ENCODE measurements around the gene IQSEC1.

IQSEC1 gene

GRCh38 chr3:13080591-13080990 lies 7.4 kb upstream of the IQSEC1 start:
- in situ Hi-C loops (cut with MboI; ENCODE audit: low sequenced_read_pairs, unreplicated experiment): no loop called here
- no peak for TF ChIP-seq CTCF (IDR thresholded peaks at IDR 0.05; ENCODE audit: borderline replicate concordance, control extremely low read depth, extremely low read depth, insufficient read depth, missing control alignments)

GRCh38 chr3:13080026-13080425 lies 6.8 kb upstream of the IQSEC1 start:
- no peak for DNase-seq (ENCODE audit: low spot score)

More at GRCh38 chr3:13080591-13080990, 7.4 kb upstream of the IQSEC1 start:
- no peak for DNase-seq (ENCODE audit: low spot score)

DNA sequence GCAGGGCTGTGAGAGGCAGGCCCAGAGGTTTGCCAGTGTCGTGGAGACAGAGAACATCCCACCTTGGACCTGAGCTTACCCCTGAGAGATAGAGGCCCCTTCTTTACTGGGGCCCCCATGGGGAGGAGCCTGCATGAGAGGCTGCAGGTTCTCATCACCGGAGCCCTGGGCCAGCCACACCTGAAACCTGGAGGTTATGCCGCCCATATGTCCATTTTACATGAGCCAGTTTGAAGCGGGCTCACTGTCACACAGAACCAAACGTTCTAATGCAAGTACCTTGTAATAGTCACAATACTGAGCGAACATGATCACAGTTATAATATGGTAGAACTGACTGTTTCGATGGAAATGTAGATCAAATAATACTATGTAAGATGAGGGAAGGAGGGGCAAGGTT lies 6.3 kb upstream of the IQSEC1 start:
- DNase-seq (ENCODE audit: low spot score): no peak
- TF ChIP-seq CTCF (IDR thresholded peaks at IDR 0.05; ENCODE audit: borderline replicate concordance, control extremely low read depth, extremely low read depth, insufficient read depth, missing control alignments): no peak
- in situ Hi-C loops (cut with MboI; ENCODE audit: low sequenced_read_pairs, unreplicated experiment): no loop called here

More at GRCh38 chr3:13080026-13080425, 6.8 kb upstream of the IQSEC1 start:
- in situ Hi-C loops (cut with MboI; ENCODE audit: low sequenced_read_pairs, unreplicated experiment): no loop called here
- TF ChIP-seq CTCF (IDR thresholded peaks at IDR 0.05; ENCODE audit: borderline replicate concordance, control extremely low read depth, extremely low read depth, insufficient read depth, missing control alignments): no peak

- no peak for DNase-seq (ENCODE audit: low spot score)
- in situ Hi-C loops (cut with MboI; ENCODE audit: low sequenced_read_pairs, unreplicated experiment): no loop called here
- no peak for TF ChIP-seq CTCF (IDR thresholded peaks at IDR 0.05; ENCODE audit: borderline replicate concordance, control extremely low read depth, extremely low read depth, insufficient read depth, missing control alignments)
These were observed 5.8 kb upstream of the IQSEC1 start for GRCh38 chr3:13079051-13079450.

DNA sequence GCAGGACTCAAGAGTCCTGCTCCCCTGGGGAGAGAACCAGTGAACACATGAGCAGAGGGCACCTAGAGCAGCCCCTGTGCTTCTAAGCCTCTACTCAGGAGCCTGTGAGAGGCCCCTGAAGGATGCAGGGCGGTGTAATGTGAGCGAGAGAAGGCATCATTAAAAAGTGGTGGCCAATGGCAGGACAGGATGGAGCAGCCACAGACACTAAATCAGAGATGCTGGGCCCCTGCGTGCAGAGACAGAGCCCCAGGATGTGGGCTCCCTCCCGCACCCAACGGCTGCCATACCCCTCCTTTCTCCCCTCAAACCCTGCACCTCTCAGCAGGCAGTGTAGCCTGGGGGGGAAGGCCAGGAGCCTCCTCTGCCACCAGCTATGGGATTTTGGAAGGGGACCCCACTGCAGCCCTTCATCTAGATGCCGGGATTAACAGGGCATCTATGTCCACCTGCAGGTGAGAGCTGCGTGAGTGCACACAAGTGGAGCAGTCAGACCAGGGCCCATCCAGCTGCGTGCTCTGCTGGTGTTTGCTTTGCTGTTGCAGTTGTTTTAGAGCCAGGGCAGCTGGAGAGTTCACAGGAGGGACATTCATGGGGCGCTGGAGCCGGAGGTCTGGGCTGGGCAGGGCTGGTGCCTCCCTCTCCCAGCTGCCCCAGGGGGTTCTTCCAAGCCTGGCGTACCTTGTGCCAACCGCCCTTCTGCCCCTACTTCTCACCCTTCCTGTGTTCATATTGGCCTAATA lies 5.1 kb upstream of the IQSEC1 start:
- no peak for TF ChIP-seq CTCF (IDR thresholded peaks at IDR 0.05; ENCODE audit: borderline replicate concordance, control extremely low read depth, extremely low read depth, insufficient read depth, missing control alignments)
- in situ Hi-C loops (cut with MboI; ENCODE audit: low sequenced_read_pairs, unreplicated experiment): no loop called here
- no peak for DNase-seq (ENCODE audit: low spot score)

- in situ Hi-C loops (cut with MboI; ENCODE audit: low sequenced_read_pairs, unreplicated experiment): no loop called here
- TF ChIP-seq CTCF (IDR thresholded peaks at IDR 0.05; ENCODE audit: borderline replicate concordance, control extremely low read depth, extremely low read depth, insufficient read depth, missing control alignments): no peak
- no peak for DNase-seq (ENCODE audit: low spot score)
These were observed 4.4 kb upstream of the IQSEC1 start for GRCh38 chr3:13077431-13078162.

Data from GM13976 (cell line).